GM12892 (cell line): ENCODE data around the gene ALK.

Experiments used
- POLR2A ChIP-seq: IDR thresholded peaks from 2 replicates; pipeline ENCODE4 v1.6.1; 2011; ENCODE audit warnings: low read depth, low read length, control low read depth
- POLR2AphosphoS5 ChIP-seq: IDR thresholded peaks from 2 replicates; pipeline ENCODE4 v1.6.1; 2011; ENCODE audit warnings: low read depth, low read length, control low read depth

- no peak for TF ChIP-seq POLR2AphosphoS5
- TF ChIP-seq POLR2A, result no peak
Observed at GRCh38 chr2:29841386-29842004, 79.9 kb downstream of the ALK start.
